Osteocyte (in vitro differentiated cells): ENCODE measurements around the gene RFPL3. TPM values are rescaled to one million over a fixed set of nuclear protein-coding genes. Genes with fewer than 3 reads are reported as not detected.

Source experiments
- DNase-seq: peaks from one replicate; pipeline ENCODE4 v3.0.0; 2021; ENCODE audit warnings: mixed read lengths; ENCODE audit not compliant: unreplicated experiment; ENCODE audit errors: extremely low spot score
- H3K27ac Mint-ChIP-seq: one replicate; pipeline ENCODE4 v1.8.0; 2021; ENCODE audit warnings: mild to moderate bottlenecking, mixed read lengths; ENCODE audit not compliant: unreplicated experiment
- H3K27me3 Mint-ChIP-seq: one replicate; pipeline ENCODE4 v1.8.0; 2021; ENCODE audit warnings: mixed read lengths; ENCODE audit not compliant: unreplicated experiment
- H3K36me3 Mint-ChIP-seq: one replicate; pipeline ENCODE4 v1.8.0; 2021; ENCODE audit warnings: mixed read lengths; ENCODE audit not compliant: unreplicated experiment
- H3K4me1 Mint-ChIP-seq: one replicate; pipeline ENCODE4 v1.8.0; 2021; ENCODE audit warnings: mixed read lengths; ENCODE audit not compliant: unreplicated experiment
- H3K4me3 Mint-ChIP-seq: one replicate; pipeline ENCODE4 v1.8.0; 2021; ENCODE audit warnings: mild to moderate bottlenecking, moderate library complexity, mixed read lengths; ENCODE audit not compliant: unreplicated experiment
- H3K9me3 Mint-ChIP-seq: one replicate; pipeline ENCODE4 v1.8.0; 2021; ENCODE audit warnings: mixed read lengths; ENCODE audit not compliant: unreplicated experiment
- CTCF ChIP-seq: fragments of 200-600 bp; sonication (generic); IDR thresholded peaks from 2 replicates; pipeline ENCODE4 v1.5.0; 2021; ENCODE audit warnings: antibody characterized with exemption, mild to moderate bottlenecking, moderate library complexity
- total RNA-seq: library from RNA; stranded (reverse); gene quantifications from 2 replicates; pipeline ENCODE4 v1.2.1, GENCODE V29; 2021

RFPL3 gene
- total RNA-seq, 1 donor from 2014 or later, result not detected

GRCh38 chr22:32361257-32361656, 3.6 kb downstream of the RFPL3 start:
- Mint-ChIP-seq H3K9me3 (no peaks in the 10 kb centered on the region), H3K4me1 (no peaks in the 10 kb centered on the region), H3K27ac (no peak overlapping the region), H3K27me3 (peaks cover 7% of the 10 kb centered on the region), H3K36me3 (no peaks in the 10 kb centered on the region), H3K4me3 (no peak overlapping the region)
- no peak for TF ChIP-seq CTCF
- no peak for DNase-seq

DNA sequence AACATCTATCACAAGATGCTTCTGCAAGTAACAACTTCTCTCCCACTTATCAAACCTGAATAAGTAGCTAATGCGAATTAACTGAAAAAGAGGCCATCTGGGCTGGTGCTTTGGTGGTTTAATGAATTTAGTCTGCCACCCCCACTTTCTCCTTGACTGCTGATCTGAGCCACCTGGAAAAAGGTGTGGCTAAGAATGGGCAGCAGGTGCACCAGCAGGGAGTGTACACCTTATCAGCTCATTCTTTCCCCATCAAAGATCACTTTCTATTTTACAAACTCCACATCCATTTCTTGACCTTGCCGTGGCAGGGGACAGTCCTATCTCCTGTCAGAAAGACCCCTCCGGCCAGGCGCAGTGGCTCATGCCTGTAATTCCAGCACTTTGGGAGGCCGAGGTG, 6.5 kb downstream of the RFPL3 start:
- H3K4me3 Mint-ChIP-seq, result no peak overlapping the region

DNA sequence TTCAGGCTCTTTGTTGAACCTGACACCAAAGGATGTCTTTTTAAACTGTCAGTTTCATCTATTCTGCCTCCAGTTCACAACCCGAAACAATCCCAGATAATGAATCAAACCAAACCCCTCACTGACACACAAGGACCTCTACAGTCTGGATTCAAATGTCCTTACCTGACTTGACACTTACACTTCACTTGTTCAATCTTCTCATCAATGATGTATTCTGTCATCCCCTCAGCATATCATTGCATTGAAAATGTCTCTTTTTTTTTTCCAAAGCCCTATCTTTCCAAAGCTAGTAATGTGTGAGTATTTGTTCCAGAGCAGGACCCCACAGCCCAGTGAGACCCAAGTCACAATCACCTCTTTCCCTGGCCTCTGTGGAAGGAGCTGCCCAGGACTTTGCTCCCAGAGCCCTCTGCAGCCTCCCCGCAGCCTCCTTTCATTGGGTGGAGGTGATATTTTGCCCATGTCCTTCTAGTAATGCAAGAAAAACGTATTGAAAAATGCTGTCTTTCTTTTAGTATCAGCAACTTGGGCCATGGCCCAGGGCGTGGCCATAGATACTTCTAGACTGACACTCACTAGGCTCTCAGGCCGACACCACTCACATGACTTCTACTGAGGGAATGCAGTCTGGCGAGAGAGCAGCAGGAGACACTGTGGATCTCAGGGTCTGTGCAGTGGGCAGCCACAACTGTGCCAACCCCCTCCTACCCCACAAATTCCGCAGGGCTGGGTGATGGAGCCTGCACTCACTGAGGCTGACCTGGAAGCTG, 18.2 kb downstream of the RFPL3 start:
- Mint-ChIP-seq H3K27ac (no peak overlapping the region), H3K36me3 (no peaks in the 10 kb centered on the region), H3K4me1 (no peaks in the 10 kb centered on the region), H3K27me3 (peaks cover 24% of the 10 kb centered on the region), H3K4me3 (no peak overlapping the region), H3K9me3 (no peaks in the 10 kb centered on the region)
- TF ChIP-seq CTCF, result no peak
- DNase-seq, result no peak

More for the DNA sequence above, 6.5 kb downstream of the RFPL3 start:
- Mint-ChIP-seq H3K4me1 (no peaks in the 10 kb centered on the region), H3K36me3 (no peaks in the 10 kb centered on the region), H3K9me3 (no peaks in the 10 kb centered on the region), H3K27ac (no peak overlapping the region), H3K27me3 (peaks cover 7% of the 10 kb centered on the region)
- no peak for DNase-seq
- no peak for TF ChIP-seq CTCF

- Mint-ChIP-seq H3K27ac (no peak overlapping the region), H3K9me3 (no peaks in the 10 kb centered on the region), H3K4me1 (no peaks in the 10 kb centered on the region), H3K36me3 (no peaks in the 10 kb centered on the region), H3K27me3 (peaks cover 24% of the 10 kb centered on the region), H3K4me3 (no peak overlapping the region)
- DNase-seq, result no peak
- no peak for TF ChIP-seq CTCF
Observed at GRCh38 chr22:32376681-32377080, 19.0 kb downstream of the RFPL3 start.

GRCh38 chr22:32378707-32379272, 21.1 kb downstream of the RFPL3 start:
- peaks cover 14% of the 10 kb centered on the region for H3K27me3 Mint-ChIP-seq
- no peaks in the 10 kb centered on the region for H3K36me3 Mint-ChIP-seq
- TF ChIP-seq CTCF, result peak; percentile 41
- H3K4me1 Mint-ChIP-seq, result no peaks in the 10 kb centered on the region
- no peak for DNase-seq
- H3K9me3 Mint-ChIP-seq, result no peaks in the 10 kb centered on the region
- no peak overlapping the region for H3K4me3 Mint-ChIP-seq
- H3K27ac Mint-ChIP-seq, result no peak overlapping the region
